GM10847 (cell line): ENCODE measurements around the gene FAM241A.

Experiments used
- POLR2A ChIP-seq: IDR thresholded peaks from 2 replicates; pipeline ENCODE4 v1.6.1; 2011; ENCODE audit not compliant: insufficient read length; ENCODE audit errors: extremely low read depth

The FAM241A gene

GRCh38 chr4:112167794-112168193, 22.5 kb downstream of the FAM241A start:
- no peak for TF ChIP-seq POLR2A

- TF ChIP-seq POLR2A, result no peak
Observed at GRCh38 chr4:112168719-112169500, 23.7 kb downstream of the FAM241A start.

GRCh38 chr4:112170451-112170993, 25.3 kb downstream of the FAM241A start:
- TF ChIP-seq POLR2A, result no peak

GRCh38 chr4:112172180-112172579, 26.9 kb downstream of the FAM241A start:
- TF ChIP-seq POLR2A, result no peak

GRCh38 chr4:112173593-112174558, 28.6 kb downstream of the FAM241A start:
- TF ChIP-seq POLR2A, result no peak

- TF ChIP-seq POLR2A, result no peak
Observed at GRCh38 chr4:112175840-112176239, 30.6 kb downstream of the FAM241A start.

GRCh38 chr4:112176596-112176995, 31.3 kb downstream of the FAM241A start:
- TF ChIP-seq POLR2A, result no peak

GRCh38 chr4:112181358-112182000, 36.2 kb downstream of the FAM241A start:
- TF ChIP-seq POLR2A, result no peak

- TF ChIP-seq POLR2A, result no peak
Observed at GRCh38 chr4:112182604-112183003, 37.4 kb downstream of the FAM241A start.

GRCh38 chr4:112183252-112183651, 38.0 kb downstream of the FAM241A start:
- TF ChIP-seq POLR2A, result no peak

- TF ChIP-seq POLR2A, result no peak
Observed at GRCh38 chr4:112184438-112184837, 39.2 kb downstream of the FAM241A start.

- TF ChIP-seq POLR2A, result no peak
Observed at GRCh38 chr4:112185334-112185733, 40.1 kb downstream of the FAM241A start.

- no peak for TF ChIP-seq POLR2A
Observed at GRCh38 chr4:112185740-112186670, 40.8 kb downstream of the FAM241A start.

GRCh38 chr4:112189754-112190153, 44.5 kb downstream of the FAM241A start:
- no peak for TF ChIP-seq POLR2A
